ENCODE results near the gene NKX1-2. TPM values are rescaled to one million over a fixed set of nuclear protein-coding genes. Genes with fewer than 3 reads are reported as not detected.

NKX1-2 gene
- total and polyA plus RNA-seq, 2 of the 8 experiments (the other 6 are each of a cell fraction or from before 2014, with no cell fraction given): 12.7 to 34.9 TPM

- H3K4me2 ChIP-seq (ENCODE audit: insufficient read depth in 1 of 2, low read depth in 2 of 2, low read length in 2 of 2): no peak overlapping the region
- H3K79me2 ChIP-seq (ENCODE audit: control insufficient read depth in 1 of 2, insufficient read depth in 2 of 2, low read length in 2 of 2): no peaks in the 10 kb centered on the region
- POLR2A ChIA-PET (ENCODE audit: partially characterized antibody): interaction anchor here (0.6 to 1.7 kb wide), 6 partner anchors 10 to 270 kb away, joined by 3 to 6 read pairs (median 3); no protein-coding TSS in a partner anchor
- no peak overlapping the region for H4K8ac ChIP-seq (ENCODE audit: extremely low read depth, insufficient read depth, low read length)
- H3K4me1 ChIP-seq (replicated peaks in 1 of 4; ENCODE audit: control insufficient read depth in 3 of 4, insufficient read depth in 4 of 4, low read length in 3 of 4): peaks cover 2 to 12% (median 6%) of the 10 kb centered on the region in 4 experiments; a peak in 6 of 7 replicates
- no peak overlapping the region for H3K4me3 ChIP-seq (ENCODE audit: extremely low read depth in 1 of 4, insufficient read depth in 2 of 4, low read depth in 3 of 4, low read length in 4 of 4)
- no peak overlapping the region for H2BK120ac ChIP-seq (replicated peaks; ENCODE audit: low read depth, low read length)
- H3K23me2 ChIP-seq (ENCODE audit: low read depth, low read length): 0 out of 2 replicates have a peak, but pooled peaks cover 2% of the 10 kb centered on the region
- no peak overlapping the region for H2BK20ac ChIP-seq (ENCODE audit: low read length)
- H3K14ac ChIP-seq (ENCODE audit: insufficient read length): no peak overlapping the region
- H3K36me3 ChIP-seq (ENCODE audit: control insufficient read depth in 2 of 4, insufficient read depth in 4 of 4, low read length in 3 of 4): peaks cover 0 to 10% (median 4%) of the 10 kb centered on the region in 4 experiments; a peak in 5 of 8 replicates
- H3K27ac ChIP-seq (ENCODE audit: low read depth, low read length): no peak overlapping the region
- peak overlapping the region; percentile 84 for H2BK5ac ChIP-seq (ENCODE audit: low read depth, low read length)
- 0 out of 2 replicates have a peak overlapping the region, but pooled peaks have one; percentile 13 for H3K18ac ChIP-seq (ENCODE audit: extremely low read depth, low read length)
- H3K27me3 ChIP-seq (replicated peaks in 1 of 4; ENCODE audit: control insufficient read depth in 3 of 4, extremely low read depth in 1 of 4, insufficient read depth in 3 of 4, low read length in 3 of 4): no peaks in the 10 kb centered on the region
- no peak overlapping the region for H2BK12ac ChIP-seq (ENCODE audit: low read depth, low read length)
- no peak overlapping the region for H4K5ac ChIP-seq (ENCODE audit: insufficient read length, low read depth, low read length)
- H3K79me1 ChIP-seq (ENCODE audit: low read depth, low read length): peaks cover 11% of the 10 kb centered on the region
- 0 out of 2 replicates have a peak overlapping the region, but pooled peaks have one; percentile 36 for H2BK15ac ChIP-seq (ENCODE audit: low read length)
- peaks cover 0 to 2% of the 10 kb centered on the region in 2 experiments for H4K20me1 ChIP-seq (replicated peaks in 1 of 2; ENCODE audit: control insufficient read depth in 1 of 2, insufficient read depth in 2 of 2, low read length in 2 of 2)
- peaks cover 6 to 8% of the 10 kb centered on the region in 2 experiments; a peak in 3 of 4 replicates for H3K9me3 ChIP-seq (ENCODE audit: insufficient read depth in 2 of 2, low read depth in 1 of 2, low read length in 1 of 2)
- no peak overlapping the region for H3K4ac ChIP-seq (replicated peaks; ENCODE audit: insufficient read length, low read depth, low read length)
- no peak overlapping the region for H3K56ac ChIP-seq (replicated peaks; ENCODE audit: insufficient read length, low read depth, low read length)
- H4K91ac ChIP-seq (replicated peaks; ENCODE audit: insufficient read length, low read length): peak overlapping the region; percentile 1
- H3K23ac ChIP-seq (ENCODE audit: insufficient read length): no peak overlapping the region
- DNase-seq (ENCODE audit: low read depth in 1 of 2, low spot score in 2 of 2) (no peak), FAIRE-seq (no peak)
- no peak overlapping the region for H2AK5ac ChIP-seq (ENCODE audit: low read depth, low read length)
- H2AFZ ChIP-seq (ENCODE audit: low read length): no peak overlapping the region
- CTCF ChIA-PET (ENCODE audit: partially characterized antibody): interaction anchor here (1.0 to 3.2 kb wide), 6 partner anchors 10 to 49 kb away, joined by 3 to 14 read pairs (median 4); partner anchors contain the start of gene NKX1-2
- 92% methylated on average over 12 of the region's 12 CpGs; no CpG with 5 or more reads in 1 of the 2 experiments for WGBS, 2 experiments (ENCODE audit: extremely low coverage in 1 of 2, insufficient coverage in 1 of 2, insufficient read length in 1 of 2, insufficient replicate concordance in 2 of 2, low coverage in 1 of 2, low lambda C conversion rate in 2 of 2, missing lambda C conversion rate in 1 of 2)
- H3K9ac ChIP-seq (replicated peaks in 1 of 4; ENCODE audit: extremely low read depth in 1 of 4, low read depth in 3 of 4, low read length in 3 of 4): no peak overlapping the region
- TF ChIP-seq NRF1 (IDR thresholded peaks at IDR 0.05; ENCODE audit: low read depth, low read length): no peak
- TF ChIP-seq GTF2F1 (IDR thresholded peaks at IDR 0.05; ENCODE audit: borderline replicate concordance, low read depth, low read length): no peak
- no peak for TF ChIP-seq SP1 (IDR thresholded peaks at IDR 0.05; ENCODE audit: low read depth, low read length)
- TF ChIP-seq POLR2AphosphoS5 (IDR thresholded peaks at IDR 0.05; ENCODE audit: low read depth, low read length): no peak
- no peak for TF ChIP-seq PHF8 (conservative IDR thresholded peaks at IDR 0.05; ENCODE audit: low read depth, low read length)
- peak; percentile 25 to 46; a peak in 3 of 4 replicates for TF ChIP-seq RAD21 (IDR thresholded peaks at IDR 0.05 in 1 of 2, conservative IDR thresholded peaks at IDR 0.05 in 1 of 2; ENCODE audit: low read depth in 2 of 2, low read length in 2 of 2)
- no peak for TF ChIP-seq ATF3 (IDR thresholded peaks at IDR 0.05; ENCODE audit: insufficient read depth, low read depth, low read length)
- no peak for TF ChIP-seq HDAC2 (IDR thresholded peaks at IDR 0.05; ENCODE audit: borderline replicate concordance in 1 of 2, low read depth in 2 of 2, low read length in 2 of 2)
- no peak for TF ChIP-seq SUZ12 (IDR thresholded peaks at IDR 0.05; ENCODE audit: low read length)
Measured at GRCh38 chr10:124482876-124483275, 33.0 kb upstream of the NKX1-2 start.

Measured in H1 (cell line).